GM10248 (cell line): ENCODE measurements around the gene RTCB.

Experiments used
- CTCF ChIA-PET: fragments of 300-600 bp; sonication (Branson Sonifier 250); formaldehyde crosslinking; extraction: SDS; loops from one replicate; lab custom pipeline; 2021; ENCODE audit warnings: antibody characterized with exemption; lab: Yijun Ruan, JAX
- POLR2A ChIA-PET: fragments of 350-650 bp; sonication (Branson Sonifier 250); formaldehyde crosslinking; extraction: SDS; loops from one replicate; lab custom pipeline; 2020; ENCODE audit warnings: antibody characterized with exemption; lab: Yijun Ruan, JAX
- DNase-seq: peaks from one replicate; pipeline ENCODE4 v3.0.0; 2012; ENCODE audit errors: extremely low spot score
- TF ChIP-seq, protein P1 (sequence below): IDR thresholded peaks from 2 replicates; pipeline ENCODE4 v1.5.1; 2012; ENCODE audit warnings: mild to moderate bottlenecking, low read depth; ENCODE audit errors: extremely low read depth, missing control alignments, control extremely low read depth

RTCB gene

DNA sequence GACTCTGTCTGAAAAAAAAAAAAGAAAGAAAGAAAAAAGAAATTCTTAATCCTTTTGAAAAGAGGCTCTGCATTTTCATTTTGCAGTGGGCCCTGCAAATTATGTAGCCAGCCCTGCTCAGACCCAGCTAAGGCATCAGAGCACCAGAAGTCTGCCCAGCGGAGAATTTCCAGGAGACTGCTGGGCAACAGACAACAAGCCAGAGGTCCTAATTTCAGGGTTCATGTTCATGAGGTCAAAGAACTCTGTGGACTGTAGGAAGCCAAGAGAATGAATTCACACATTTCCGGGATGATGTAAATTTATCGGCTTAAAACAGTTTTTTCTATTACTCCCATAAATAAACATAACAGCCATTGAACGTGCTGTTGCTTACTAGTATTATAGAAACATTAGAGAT is 14.8 kb upstream of the RTCB start:
- POLR2A ChIA-PET = no interaction called here
- TF ChIP-seq, protein P1, sequence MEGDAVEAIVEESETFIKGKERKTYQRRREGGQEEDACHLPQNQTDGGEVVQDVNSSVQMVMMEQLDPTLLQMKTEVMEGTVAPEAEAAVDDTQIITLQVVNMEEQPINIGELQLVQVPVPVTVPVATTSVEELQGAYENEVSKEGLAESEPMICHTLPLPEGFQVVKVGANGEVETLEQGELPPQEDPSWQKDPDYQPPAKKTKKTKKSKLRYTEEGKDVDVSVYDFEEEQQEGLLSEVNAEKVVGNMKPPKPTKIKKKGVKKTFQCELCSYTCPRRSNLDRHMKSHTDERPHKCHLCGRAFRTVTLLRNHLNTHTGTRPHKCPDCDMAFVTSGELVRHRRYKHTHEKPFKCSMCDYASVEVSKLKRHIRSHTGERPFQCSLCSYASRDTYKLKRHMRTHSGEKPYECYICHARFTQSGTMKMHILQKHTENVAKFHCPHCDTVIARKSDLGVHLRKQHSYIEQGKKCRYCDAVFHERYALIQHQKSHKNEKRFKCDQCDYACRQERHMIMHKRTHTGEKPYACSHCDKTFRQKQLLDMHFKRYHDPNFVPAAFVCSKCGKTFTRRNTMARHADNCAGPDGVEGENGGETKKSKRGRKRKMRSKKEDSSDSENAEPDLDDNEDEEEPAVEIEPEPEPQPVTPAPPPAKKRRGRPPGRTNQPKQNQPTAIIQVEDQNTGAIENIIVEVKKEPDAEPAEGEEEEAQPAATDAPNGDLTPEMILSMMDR = no peak
- DNase-seq = no peak
- CTCF ChIA-PET = no interaction called here

DNA sequence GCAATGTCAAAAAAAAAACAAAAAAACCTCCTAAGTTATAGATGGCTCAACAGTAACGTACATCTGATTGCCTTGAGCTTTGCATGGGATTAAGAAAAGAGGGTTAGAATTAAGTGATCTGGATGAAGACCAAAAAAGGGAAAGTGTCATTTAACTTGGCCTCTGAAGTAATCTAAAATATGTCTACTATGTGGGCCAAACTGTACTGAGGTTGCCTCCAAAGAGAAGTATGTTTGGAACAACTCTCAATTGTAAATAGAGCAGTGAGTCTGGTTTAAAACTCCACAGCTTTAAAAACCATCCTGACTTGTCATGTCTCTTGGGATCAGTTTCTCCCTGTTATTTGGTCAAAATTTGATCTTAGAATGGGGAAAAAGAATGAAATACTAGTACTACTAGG is 11.6 kb upstream of the RTCB start:
- POLR2A ChIA-PET = no interaction called here
- CTCF ChIA-PET = interaction anchor here (1.2 to 1.4 kb wide), 2 partner anchors 12 to 51 kb away, joined by 3 to 4 read pairs; partner anchors contain the start of gene RTCB
- TF ChIP-seq, protein P1 = no peak
- no peak for DNase-seq

GRCh38 chr22:32422062-32422461 is 10.0 kb upstream of the RTCB start:
- CTCF ChIA-PET = interaction anchor here (1.4 to 2.1 kb wide), 3 partner anchors 10 to 22 kb away, joined by 4 to 10 read pairs (median 4); partner anchors contain the start of gene RTCB
- POLR2A ChIA-PET = no interaction called here
- DNase-seq = no peak
- TF ChIP-seq, protein P1 = no peak

GRCh38 chr22:32421484-32421883 is 9.4 kb upstream of the RTCB start:
- DNase-seq = no peak
- ChIA-PET CTCF (interaction anchor here (1.4 to 2.1 kb wide), 4 partner anchors 10 to 22 kb away, joined by 4 to 10 read pairs (median 4); partner anchors contain the start of gene RTCB), POLR2A (no interaction called here)
- TF ChIP-seq, protein P1 = no peak

DNA sequence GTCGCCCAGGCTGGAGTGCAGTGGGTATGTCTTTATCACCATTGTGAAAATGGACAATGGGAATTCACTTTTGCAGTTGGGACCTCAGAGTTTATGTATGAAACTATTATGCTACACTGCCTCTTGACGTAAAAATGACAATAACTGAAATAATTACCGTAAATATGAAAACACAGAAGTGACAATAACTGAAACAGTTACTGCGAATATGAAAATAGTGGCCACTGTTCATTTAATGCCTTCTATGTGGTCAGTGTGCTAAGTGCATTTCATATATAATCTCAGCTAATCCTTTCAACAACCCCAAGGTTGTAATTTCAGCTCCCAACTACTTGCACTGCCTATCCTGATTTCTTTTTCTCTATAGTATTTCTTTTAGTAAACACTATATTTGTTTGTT is 5.9 kb upstream of the RTCB start:
- POLR2A ChIA-PET = no interaction called here
- TF ChIP-seq, protein P1 = no peak
- DNase-seq = no peak
- CTCF ChIA-PET = interaction anchor here (1.0 to 1.5 kb wide), 3 partner anchors 24 to 57 kb away, joined by 3 to 4 read pairs (median 3); partner anchors contain the start of gene FBXO7

DNA sequence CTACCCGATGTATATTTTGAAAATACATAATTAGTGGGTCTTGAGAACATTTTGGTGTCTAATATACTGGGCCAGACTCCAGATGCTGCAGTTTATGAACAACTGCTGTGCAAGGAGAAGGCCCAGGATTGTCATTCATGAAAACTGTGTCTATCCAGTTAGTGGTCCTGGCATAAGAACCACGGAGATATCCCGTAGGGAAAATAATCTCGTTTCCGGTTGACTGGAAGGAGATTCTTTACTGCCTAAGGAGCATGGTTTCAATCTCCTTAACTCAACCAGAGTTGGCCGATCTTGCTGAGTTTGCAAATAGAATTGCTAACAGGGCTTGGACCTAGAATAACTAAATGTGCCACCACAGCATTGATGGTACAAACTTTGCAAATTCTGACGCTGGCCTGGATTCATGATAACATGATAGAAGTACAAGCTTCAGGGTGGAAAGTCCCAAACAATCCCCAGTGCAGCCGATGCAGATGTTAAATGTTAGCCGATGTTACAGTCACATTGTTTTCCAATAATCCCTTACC is 4.6 kb upstream of the RTCB start:
- no peak for DNase-seq
- TF ChIP-seq, protein P1 = no peak
- ChIA-PET POLR2A (no interaction called here), CTCF (interaction anchor here (1.5 kb wide), 1 partner anchor 58 kb away, joined by 3 read pairs; the partner anchor contains the start of gene FBXO7)
